NB4 (cell line): ENCODE results near the gene SDHB.

Source experiments
- DNase-seq: peaks from one replicate; pipeline ENCODE4 v3.0.0; 2010; ENCODE audit warnings: low read depth
- H3K4me3 ChIP-seq: one replicate; pipeline ENCODE4 v1.5.1; 2011; ENCODE audit warnings: mild to moderate bottlenecking, low read depth, low read length, moderate library complexity
- CTCF ChIP-seq: IDR thresholded peaks from one replicate; pipeline ENCODE4 v1.5.1; 2012; ENCODE audit warnings: low read depth, low read length
- MYC ChIP-seq: IDR thresholded peaks from 2 replicates; pipeline ENCODE4 v1.6.1; 2011; ENCODE audit warnings: low read depth, low read length
- POLR2A ChIP-seq: IDR thresholded peaks from 2 replicates; pipeline ENCODE4 v1.6.1; 2011; ENCODE audit warnings: mild to moderate bottlenecking; ENCODE audit not compliant: insufficient read length; ENCODE audit errors: extremely low read depth
- TF ChIP-seq, protein P1 (sequence below): IDR thresholded peaks from 2 replicates; pipeline ENCODE4 v1.6.1; 2011; ENCODE audit warnings: low read depth, low read length

Gene SDHB

DNA sequence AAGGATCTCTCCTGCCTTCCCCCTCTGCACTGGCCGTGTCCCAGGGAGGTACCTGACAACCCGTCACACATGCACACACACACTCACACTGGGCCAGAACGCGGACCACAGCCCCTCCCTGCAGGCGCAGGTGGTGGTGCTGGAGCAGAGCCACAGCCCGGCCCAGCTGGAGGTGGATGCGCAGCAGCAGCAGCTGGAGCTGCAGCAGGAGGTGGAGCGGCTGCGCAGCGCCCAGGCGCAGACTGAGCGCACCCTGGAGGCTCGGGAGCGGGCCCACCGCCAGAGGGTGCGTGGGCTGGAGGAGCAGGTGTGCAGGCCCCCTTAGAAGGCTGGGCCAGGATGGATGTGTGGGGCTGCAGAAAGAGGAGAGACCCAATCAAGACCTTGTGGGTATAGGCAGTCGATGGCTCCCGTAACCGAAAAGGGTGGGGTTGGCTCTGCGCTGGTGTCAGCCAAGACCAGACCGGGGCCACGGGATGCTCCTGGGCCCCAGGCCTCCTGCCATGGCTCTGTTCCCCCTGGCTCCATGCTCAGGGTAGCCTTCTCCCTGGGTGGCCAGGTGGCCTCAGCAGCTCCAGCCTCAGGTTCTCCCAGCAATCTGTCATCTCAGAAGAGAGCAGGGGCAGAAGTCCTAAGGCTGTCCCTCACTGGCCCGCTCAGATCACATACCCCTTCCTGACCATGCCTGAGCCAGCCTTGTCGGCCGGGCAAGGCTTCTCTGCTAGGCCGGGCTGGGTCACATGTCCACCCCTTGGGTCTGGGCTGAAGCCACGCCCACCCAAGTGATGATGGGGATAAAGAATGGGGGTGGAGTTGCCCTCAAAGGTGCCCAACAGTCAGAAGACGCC, 82.3 kb downstream of the SDHB start:
- no peak for DNase-seq
- TF ChIP-seq MYC (no peak), CTCF (no peak), POLR2A (no peak)
- TF ChIP-seq, protein P1, sequence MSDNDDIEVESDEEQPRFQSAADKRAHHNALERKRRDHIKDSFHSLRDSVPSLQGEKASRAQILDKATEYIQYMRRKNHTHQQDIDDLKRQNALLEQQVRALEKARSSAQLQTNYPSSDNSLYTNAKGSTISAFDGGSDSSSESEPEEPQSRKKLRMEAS = no peak
- no peak overlapping the region for H3K4me3 ChIP-seq

DNA sequence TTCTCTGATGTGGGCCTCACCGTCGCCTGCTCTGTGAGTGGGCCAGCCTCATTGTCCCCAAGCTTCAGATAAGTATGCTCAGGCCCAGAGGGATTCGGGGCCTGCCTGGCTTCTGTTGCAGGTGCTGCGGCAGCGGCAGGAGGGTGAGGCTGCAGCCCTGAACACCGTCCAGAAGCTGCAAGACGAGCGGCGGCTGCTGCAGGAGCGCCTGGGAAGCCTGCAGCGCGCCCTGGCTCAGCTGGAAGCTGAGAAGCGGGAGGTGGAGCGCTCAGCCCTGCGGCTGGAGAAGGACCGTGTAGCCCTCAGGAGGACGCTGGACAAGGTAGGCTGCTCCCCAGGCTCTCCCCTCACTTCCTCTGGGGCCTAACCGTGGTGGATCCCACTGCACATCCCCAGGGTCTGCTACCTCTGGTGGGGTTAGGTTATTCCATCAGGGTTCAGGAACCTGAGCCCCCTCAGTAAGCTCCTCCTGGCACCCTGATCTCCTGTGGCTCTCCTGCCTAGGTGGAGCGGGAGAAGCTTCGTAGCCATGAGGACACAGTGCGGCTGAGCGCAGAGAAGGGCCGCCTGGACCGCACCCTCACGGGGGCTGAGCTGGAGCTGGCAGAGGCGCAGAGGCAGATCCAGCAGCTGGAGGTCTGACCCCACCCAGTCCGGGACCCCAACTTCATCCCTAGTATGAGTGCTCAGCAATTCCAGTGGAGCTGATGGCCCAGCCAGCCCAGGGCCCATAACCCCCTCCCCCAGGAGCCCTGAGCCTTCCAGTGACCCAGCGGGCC, 83.5 kb downstream of the SDHB start:
- H3K4me3 ChIP-seq = no peak overlapping the region

DNA sequence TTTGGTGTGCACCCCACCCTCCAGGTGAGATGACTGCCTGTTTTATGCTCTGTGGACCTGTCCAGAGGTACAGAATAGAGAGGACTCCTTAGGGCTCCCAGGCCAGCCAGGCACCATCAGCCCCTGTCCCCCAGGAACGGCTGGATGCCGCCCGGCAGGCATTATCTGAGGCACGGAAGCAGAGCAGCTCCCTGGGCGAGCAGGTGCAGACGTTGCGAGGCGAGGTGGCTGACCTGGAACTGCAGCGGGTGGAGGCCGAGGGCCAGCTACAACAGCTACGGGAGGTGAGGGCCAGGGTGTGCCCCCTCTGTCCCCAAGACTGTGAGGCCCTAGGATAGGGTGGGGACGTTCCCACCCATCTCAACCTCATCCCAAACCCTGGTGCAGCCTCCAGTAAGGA, 84.2 kb downstream of the SDHB start:
- DNase-seq = no peak
- H3K4me3 ChIP-seq = no peak overlapping the region
- TF ChIP-seq CTCF (no peak), MYC (no peak), POLR2A (no peak)

More for the DNA sequence above, 83.5 kb downstream of the SDHB start:
- TF ChIP-seq MYC (no peak), CTCF (no peak), POLR2A (no peak)
- TF ChIP-seq, protein P1 = no peak
- no peak for DNase-seq

DNA sequence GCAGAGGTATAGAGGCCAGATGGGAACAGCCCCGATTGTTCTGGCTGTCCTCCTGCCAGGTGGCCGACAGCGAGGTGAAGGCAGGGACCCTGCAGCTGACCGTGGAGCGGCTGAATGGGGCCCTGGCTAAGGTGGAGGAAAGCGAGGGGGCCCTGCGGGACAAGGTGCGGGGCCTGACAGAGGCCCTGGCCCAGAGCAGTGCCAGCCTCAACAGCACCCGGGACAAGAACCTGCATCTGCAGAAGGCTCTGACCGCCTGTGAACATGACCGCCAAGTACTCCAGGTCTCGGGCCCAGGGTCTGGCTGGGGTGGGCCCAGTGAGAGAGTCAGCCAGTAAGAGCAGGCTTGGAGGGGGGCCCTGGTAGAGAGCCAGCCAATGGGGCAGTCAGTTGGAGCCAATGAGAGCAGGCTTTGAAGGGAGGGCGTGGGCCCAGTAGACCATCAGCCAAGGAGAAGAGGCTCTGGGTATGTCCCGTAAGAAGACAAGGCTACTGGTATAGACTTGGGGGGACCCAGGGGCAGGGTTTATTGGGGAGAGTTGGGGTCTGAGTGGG, 84.7 kb downstream of the SDHB start:
- TF ChIP-seq CTCF = no peak
- TF ChIP-seq, protein P1 = no peak
- no peak for DNase-seq

More for the DNA sequence above, 84.7 kb downstream of the SDHB start:
- no peak overlapping the region for H3K4me3 ChIP-seq
